Neuronal stem cell (in vitro differentiated cells): ENCODE data around the gene CHST15.
"Not testable (repeated sequence)": the region's sequence is repeated elsewhere in the genome, so short reads cannot be mapped to it uniquely, and the experiment has no call there.

Experiments used
- DNase-seq: peaks from one replicate; pipeline ENCODE4 v3.0.0-alpha.2; 2013; ENCODE audit warnings: low spot score
- H2AFZ ChIP-seq: one replicate; pipeline ENCODE4 v1.6.1; 2013; ENCODE audit warnings: mild to moderate bottlenecking, low read length, inconsistent platforms
- H2AK5ac ChIP-seq: 2 replicates; pipeline ENCODE4 v1.6.1; 2013; ENCODE audit warnings: low read depth, mild to moderate bottlenecking, inconsistent platforms, low read length, moderate library complexity, mixed read lengths
- H2BK120ac ChIP-seq: 2 replicates; pipeline ENCODE4 v1.6.1; 2013; ENCODE audit warnings: low read depth, mild to moderate bottlenecking, inconsistent platforms, low read length, moderate library complexity, mixed read lengths
- H2BK12ac ChIP-seq: one replicate; pipeline ENCODE4 v1.6.1; 2013; ENCODE audit warnings: low read length, inconsistent platforms
- H2BK15ac ChIP-seq: 2 replicates; pipeline ENCODE4 v1.6.1; 2013; ENCODE audit warnings: mild to moderate bottlenecking, low read length, inconsistent platforms, mixed read lengths
- H2BK5ac ChIP-seq: one replicate; pipeline ENCODE4 v1.6.1; 2013; ENCODE audit warnings: inconsistent platforms, mild to moderate bottlenecking, low read length, moderate library complexity
- H3K14ac ChIP-seq: one replicate; pipeline ENCODE4 v1.6.1; 2013; ENCODE audit warnings: low read length, inconsistent platforms
- H3K18ac ChIP-seq: 2 replicates; pipeline ENCODE4 v1.6.1; 2013; ENCODE audit warnings: low read length, inconsistent platforms
- H3K23ac ChIP-seq: 2 replicates; pipeline ENCODE4 v1.6.1; 2013; ENCODE audit warnings: low read depth, mild to moderate bottlenecking, mixed read lengths, low read length, inconsistent platforms; ENCODE audit not compliant: poor library complexity
- H3K27ac ChIP-seq: replicated peaks from 3 replicates; pipeline ENCODE4 v1.5.1; 2013; ENCODE audit warnings: low read length, inconsistent platforms
- H3K27me3 ChIP-seq, 3 experiments: 2 replicates each; pipeline ENCODE4 v1.6.1; 2013; ENCODE audit warnings: low read length in 3 of 3, mild to moderate bottlenecking in 2 of 3, inconsistent platforms in 1 of 3, low read depth in 1 of 3, mixed read lengths in 1 of 3, moderate library complexity in 1 of 3; ENCODE audit not compliant: control insufficient read depth in 3 of 3, insufficient read depth in 3 of 3
- H3K36me3 ChIP-seq, 2 donors: replicated peaks in 1 of 2; 2 replicates each; pipeline ENCODE4 v1.6.1; 2013; ENCODE audit warnings: low read length in 2 of 2; ENCODE audit not compliant: control insufficient read depth in 2 of 2, insufficient read depth in 2 of 2
- H3K4ac ChIP-seq: 2 replicates; pipeline ENCODE4 v1.6.1; 2013; ENCODE audit warnings: inconsistent platforms, mild to moderate bottlenecking, low read length, moderate library complexity
- H3K4me1 ChIP-seq, 2 donors: 1 replicate in 1 of 2; 2 replicates in 1 of 2; pipeline ENCODE4 v1.6.1; 2013; ENCODE audit warnings: low read length in 2 of 2, low read depth in 1 of 2; ENCODE audit not compliant: control insufficient read depth in 2 of 2, insufficient read depth in 1 of 2
- H3K4me2 ChIP-seq: one replicate; pipeline ENCODE4 v1.6.1; 2013; ENCODE audit warnings: mild to moderate bottlenecking, low read length, inconsistent platforms; ENCODE audit not compliant: insufficient read depth, poor library complexity, severe bottlenecking
- H3K4me3 ChIP-seq, 2 donors: 2 replicates each; pipeline ENCODE4 v1.5.1; 2013; ENCODE audit warnings: low read length in 2 of 2, mild to moderate bottlenecking in 2 of 2, inconsistent platforms in 1 of 2, moderate library complexity in 1 of 2
- H3K79me1 ChIP-seq: one replicate; pipeline ENCODE4 v1.6.1; 2013; ENCODE audit warnings: low read depth, mild to moderate bottlenecking, inconsistent platforms, low read length, moderate library complexity
- H3K9ac ChIP-seq: one replicate; pipeline ENCODE4 v1.6.1; 2013; ENCODE audit warnings: mild to moderate bottlenecking, low read depth, low read length, inconsistent platforms; ENCODE audit not compliant: poor library complexity
- H3K9me3 ChIP-seq, 2 donors: replicated peaks in 1 of 2; 2 replicates each; pipeline versions ENCODE3 to v1.6.1; 2013; ENCODE audit warnings: low read length in 2 of 2, mild to moderate bottlenecking in 2 of 2, inconsistent platforms in 1 of 2, low read depth in 1 of 2, mixed read lengths in 1 of 2, moderate library complexity in 1 of 2; ENCODE audit not compliant: control insufficient read depth in 2 of 2, insufficient read depth in 1 of 2
- H4K8ac ChIP-seq: one replicate; pipeline ENCODE4 v1.6.1; 2013; ENCODE audit warnings: low read depth, mild to moderate bottlenecking, inconsistent platforms, low read length, moderate library complexity
- H4K91ac ChIP-seq: one replicate; pipeline ENCODE4 v1.6.1; 2013; ENCODE audit warnings: low read length, low read depth, mild to moderate bottlenecking, inconsistent platforms; ENCODE audit not compliant: poor library complexity
- WGBS, 2 donors: extraction: QIAGEN DNeasy Blood & Tissue Kit; methylation state at CpG; one replicate each; pipeline ENCODE4 v1.1.7; 2013; ENCODE audit warnings: missing lambda C conversion rate in 2 of 2, mixed read lengths in 1 of 2; ENCODE audit not compliant: insufficient read length in 2 of 2, insufficient replicate concordance in 1 of 2; ENCODE audit errors: extremely low coverage in 2 of 2; 5-methylcytosine and 5-hydroxymethylcytosine counted together

CHST15 gene

GRCh38 chr10:124034576-124035305 lies 58.7 kb downstream of the CHST15 start:
- not testable (repeated sequence) for H2AFZ ChIP-seq, H3K4me1 ChIP-seq, H3K27ac ChIP-seq, H3K18ac ChIP-seq, H3K4ac ChIP-seq, DNase-seq, H4K91ac ChIP-seq, H2BK12ac ChIP-seq, H3K4me3 ChIP-seq, H3K9ac ChIP-seq, H3K4me2 ChIP-seq, H2AK5ac ChIP-seq, H3K23ac ChIP-seq, H2BK5ac ChIP-seq, H2BK15ac ChIP-seq, H4K8ac ChIP-seq, H3K27me3 ChIP-seq, H3K14ac ChIP-seq, H2BK120ac ChIP-seq, H3K79me1 ChIP-seq, H3K9me3 ChIP-seq
- whole genome bisulfite sequencing, 2 donors = no CpG with 5 or more reads among the region's 25 CpGs
- H3K36me3 ChIP-seq = peaks cover 0 to 34% of the 10 kb centered on the region in 2 donors

- Histone ChIP-seq H4K8ac (no peak overlapping the region), H2AK5ac (peak overlapping the region; percentile 1), H3K27me3 (no peaks in the 10 kb centered on the region), H4K91ac (no peak overlapping the region), H2AFZ (no peak overlapping the region), H3K36me3 (peaks cover 0 to 25% of the 10 kb centered on the region in 2 donors), H2BK120ac (no peak overlapping the region), H3K18ac (peak overlapping the region; percentile 69), H3K23ac (peak overlapping the region; percentile 83), H3K9ac (no peak overlapping the region), H3K4me3 (no peak overlapping the region), H3K9me3 (no peaks in the 10 kb centered on the region), H2BK15ac (no peak overlapping the region), H3K4ac (no peak overlapping the region), H3K27ac (no peak overlapping the region), H3K4me2 (no peak overlapping the region), H3K79me1 (no peaks in the 10 kb centered on the region), H3K4me1 (peaks cover 2 to 8% of the 10 kb centered on the region in 2 donors), H2BK5ac (no peak overlapping the region), H3K14ac (no peak overlapping the region), H2BK12ac (no peak overlapping the region)
- no CpG with 5 or more reads among the region's 8 CpGs for WGBS, 2 donors
- no peak for DNase-seq
These were observed 59.5 kb downstream of the CHST15 start for GRCh38 chr10:124033887-124034218.

- Histone ChIP-seq H3K27ac (no peak overlapping the region), H4K91ac (no peak overlapping the region), H3K4me1 (peaks cover 2 to 8% of the 10 kb centered on the region in 2 donors), H3K18ac (no peak overlapping the region), H3K4me2 (no peak overlapping the region), H2BK5ac (no peak overlapping the region), H2BK12ac (no peak overlapping the region), H3K14ac (no peak overlapping the region), H3K27me3 (no peaks in the 10 kb centered on the region), H3K23ac (no peak overlapping the region), H3K4ac (no peak overlapping the region), H2BK15ac (no peak overlapping the region), H3K4me3 (no peak overlapping the region), H3K36me3 (peaks cover 0 to 20% of the 10 kb centered on the region in 2 donors), H2AFZ (no peak overlapping the region), H3K9me3 (no peaks in the 10 kb centered on the region), H2AK5ac (no peak overlapping the region), H3K79me1 (no peaks in the 10 kb centered on the region), H2BK120ac (no peak overlapping the region), H3K9ac (no peak overlapping the region), H4K8ac (no peak overlapping the region)
- no CpG with 5 or more reads among the region's 15 CpGs for WGBS, 2 donors
- no peak for DNase-seq
These were observed 60.2 kb downstream of the CHST15 start for GRCh38 chr10:124032971-124033886.
